Thyroid gland (tissue), 4 donors: Measurements from ENCODE around the gene HDAC7. TPM values are rescaled to one million over a fixed set of nuclear protein-coding genes. Genes with fewer than 3 reads are reported as not detected.

Experiments used
- DNase-seq, 2 donors: peaks; one replicate each; pipeline ENCODE4 v3.0.0-alpha.2; 2019
- H3K27ac ChIP-seq, 3 donors: fragments of 200-600 bp; sonication (generic); 1 replicate in 2 of 3; 2 replicates in 1 of 3; pipeline ENCODE4 v1.5.1; 2016 to 2019; ENCODE audit warnings: mild to moderate bottlenecking in 1 of 3, moderate library complexity in 1 of 3
- H3K27me3 ChIP-seq: fragments of 200-600 bp; sonication (generic); one replicate; pipeline ENCODE4 v1.5.1; 2019
- H3K36me3 ChIP-seq, 2 donors: fragments of 200-600 bp; sonication (generic); one replicate each; pipeline ENCODE4 v1.5.1; 2016 to 2019
- H3K4me1 ChIP-seq, 2 donors: fragments of 200-600 bp; sonication (generic); one replicate each; pipeline ENCODE4 v1.5.1; 2017 to 2019
- H3K4me3 ChIP-seq, 3 donors: fragments of 200-600 bp; sonication (generic); replicated peaks in 1 of 3; 1 replicate in 2 of 3; 2 replicates in 1 of 3; pipeline ENCODE4 v1.5.1; 2016; ENCODE audit warnings: mild to moderate bottlenecking in 1 of 3
- H3K9me3 ChIP-seq: fragments of 200-600 bp; sonication (generic); one replicate; pipeline ENCODE4 v1.5.1; 2017
- CTCF ChIP-seq, 6 experiments: fragments of 200-600 bp in 3 of 6; fragments of 450-650 bp in 3 of 6; sonication (generic) in 3 of 6; IDR thresholded peaks; one replicate each; pipeline ENCODE4 v1.5.1; 2016 to 2019; ENCODE audit warnings: antibody characterized with exemption in 6 of 6, mild to moderate bottlenecking in 2 of 6, inconsistent platforms in 1 of 6, moderate library complexity in 1 of 6
- POLR2A ChIP-seq, 2 donors: fragments of 450-650 bp; IDR thresholded peaks; one replicate each; pipeline ENCODE4 v1.6.1; 2017; ENCODE audit warnings: antibody characterized with exemption in 2 of 2, mild to moderate bottlenecking in 2 of 2, moderate library complexity in 1 of 2
- WGBS, 2 donors: methylation state at CpG; one replicate each; pipeline ENCODE4 v1.1.5; 2017; 5-methylcytosine and 5-hydroxymethylcytosine counted together
- intact Hi-C: fragments of 100-400 bp; cut with DNase I; formaldehyde crosslinking; loops from one replicate; pipeline ENCODE4 v1.15.1; 2023
- total RNA-seq, 4 donors: library from RNA; depleted of rRNA; stranded (reverse); fragments of >200 nt; gene quantifications; one replicate each; pipeline ENCODE4 v1.2.3, GENCODE V29; 2016

Gene HDAC7
- total RNA-seq, 4 donors from 2014 or later: 44.5 to 61.9 (median 52.6) TPM

- peaks cover 20 to 21% of the 10 kb centered on the region in 2 donors for H3K36me3 ChIP-seq
- H3K9me3 ChIP-seq: no peaks in the 10 kb centered on the region
- peak overlapping the region in 2 of 3 donors; percentile 1 to 50 for H3K27ac ChIP-seq
- peaks cover 35 to 63% of the 10 kb centered on the region in 2 donors for H3K4me1 ChIP-seq
- intact Hi-C loops: loop anchor here (5.0 kb wide), 1 partner anchor 34 kb away; no protein-coding TSS in a partner anchor
- TF ChIP-seq CTCF (IDR thresholded peaks at IDR 0.05) (no peak), POLR2A (IDR thresholded peaks at IDR 0.05) (no peak)
- no peak for DNase-seq
- H3K4me3 ChIP-seq: no peak overlapping the region
- WGBS, 2 donors: 85 to 86% methylated on average over 9 of the region's 9 CpGs
- H3K27me3 ChIP-seq: no peaks in the 10 kb centered on the region
Observed at GRCh38 chr12:47743311-47743860, 76.3 kb downstream of the HDAC7 start.

DNA sequence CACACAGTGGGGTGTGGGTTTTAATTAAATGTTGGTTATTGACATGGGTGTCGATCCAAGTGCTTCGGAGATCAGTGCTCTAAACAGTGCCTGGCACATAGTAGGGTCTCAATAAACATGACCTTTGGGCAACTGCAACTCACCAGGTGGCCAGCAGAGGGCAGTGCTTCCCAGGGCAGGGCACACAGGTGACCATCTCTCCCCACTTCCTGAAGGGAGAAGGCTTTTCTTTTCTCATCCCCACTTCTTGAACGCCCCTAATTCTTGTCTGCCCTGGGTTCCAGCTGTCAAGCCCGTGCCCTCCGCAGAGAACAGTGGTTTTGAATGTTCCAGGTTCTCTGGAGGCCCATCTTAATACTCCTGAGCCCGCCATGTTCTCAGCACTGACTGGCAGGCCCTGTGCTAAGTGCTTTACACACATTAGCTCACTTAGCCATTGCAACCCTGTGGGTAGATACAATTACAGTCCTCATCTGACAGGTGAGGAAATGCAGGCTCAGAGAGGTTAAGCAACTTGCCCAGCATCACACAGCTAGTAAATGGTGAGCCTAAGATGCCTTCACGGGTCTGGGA is 77.4 kb downstream of the HDAC7 start:
- H3K27ac ChIP-seq: peak overlapping the region in 1 of 3 donors; percentile 43
- peaks cover 41 to 72% of the 10 kb centered on the region in 2 donors for H3K4me1 ChIP-seq
- intact Hi-C loops: loop anchor here (5.0 kb wide), 1 partner anchor 35 kb away; no protein-coding TSS in a partner anchor
- H3K4me3 ChIP-seq: no peak overlapping the region
- WGBS, 2 donors: 80 to 81% methylated on average over 7 of the region's 7 CpGs
- H3K36me3 ChIP-seq: peaks cover 10 to 11% of the 10 kb centered on the region in 2 donors
- peak; percentile 47 to 65 for DNase-seq
- no peaks in the 10 kb centered on the region for H3K9me3 ChIP-seq
- TF ChIP-seq POLR2A (IDR thresholded peaks at IDR 0.05): no peak
- TF ChIP-seq CTCF (IDR thresholded peaks at IDR 0.05): peak; percentile 90 to 98 (median 94)
- H3K27me3 ChIP-seq: no peaks in the 10 kb centered on the region

- H3K36me3 ChIP-seq: peaks cover 0 to 1% of the 10 kb centered on the region in 2 donors
- intact Hi-C loops: loop anchor here (5.0 kb wide), 1 partner anchor 36 kb away; no protein-coding TSS in a partner anchor
- H3K4me3 ChIP-seq: no peak overlapping the region
- H3K27me3 ChIP-seq: no peaks in the 10 kb centered on the region
- H3K27ac ChIP-seq: peak overlapping the region; percentile 81 to 91 (median 84)
- no peaks in the 10 kb centered on the region for H3K9me3 ChIP-seq
- peak; percentile 96 for DNase-seq
- TF ChIP-seq CTCF (IDR thresholded peaks at IDR 0.05) (no peak), POLR2A (IDR thresholded peaks at IDR 0.05) (no peak)
- WGBS, 2 donors: 8 to 18% methylated on average over 4 of the region's 4 CpGs
- peaks cover 50 to 79% of the 10 kb centered on the region in 2 donors for H3K4me1 ChIP-seq
Observed at GRCh38 chr12:47741340-47741703, 78.4 kb downstream of the HDAC7 start.

GRCh38 chr12:47740606-47741339 is 78.9 kb downstream of the HDAC7 start:
- peak; percentile 78 to 81 for DNase-seq
- Histone ChIP-seq H3K27me3 (no peaks in the 10 kb centered on the region), H3K4me3 (no peak overlapping the region), H3K9me3 (no peaks in the 10 kb centered on the region), H3K4me1 (peaks cover 51 to 79% of the 10 kb centered on the region in 2 donors), H3K36me3 (no peaks in the 10 kb centered on the region), H3K27ac (peak overlapping the region; percentile 81 to 91 (median 84))
- peak in 3 of 6 experiments; percentile 6 to 27 (median 25) for TF ChIP-seq CTCF (IDR thresholded peaks at IDR 0.05)
- no peak for TF ChIP-seq POLR2A (IDR thresholded peaks at IDR 0.05)
- intact Hi-C loops: loop anchor here (5.0 kb wide), 1 partner anchor 37 kb away; no protein-coding TSS in a partner anchor
- 40 to 43% methylated on average over 9 to 18 of the region's 21 CpGs for WGBS, 2 donors
